Measurements from ENCODE around the gene PLCD3.

The PLCD3 gene

DNA sequence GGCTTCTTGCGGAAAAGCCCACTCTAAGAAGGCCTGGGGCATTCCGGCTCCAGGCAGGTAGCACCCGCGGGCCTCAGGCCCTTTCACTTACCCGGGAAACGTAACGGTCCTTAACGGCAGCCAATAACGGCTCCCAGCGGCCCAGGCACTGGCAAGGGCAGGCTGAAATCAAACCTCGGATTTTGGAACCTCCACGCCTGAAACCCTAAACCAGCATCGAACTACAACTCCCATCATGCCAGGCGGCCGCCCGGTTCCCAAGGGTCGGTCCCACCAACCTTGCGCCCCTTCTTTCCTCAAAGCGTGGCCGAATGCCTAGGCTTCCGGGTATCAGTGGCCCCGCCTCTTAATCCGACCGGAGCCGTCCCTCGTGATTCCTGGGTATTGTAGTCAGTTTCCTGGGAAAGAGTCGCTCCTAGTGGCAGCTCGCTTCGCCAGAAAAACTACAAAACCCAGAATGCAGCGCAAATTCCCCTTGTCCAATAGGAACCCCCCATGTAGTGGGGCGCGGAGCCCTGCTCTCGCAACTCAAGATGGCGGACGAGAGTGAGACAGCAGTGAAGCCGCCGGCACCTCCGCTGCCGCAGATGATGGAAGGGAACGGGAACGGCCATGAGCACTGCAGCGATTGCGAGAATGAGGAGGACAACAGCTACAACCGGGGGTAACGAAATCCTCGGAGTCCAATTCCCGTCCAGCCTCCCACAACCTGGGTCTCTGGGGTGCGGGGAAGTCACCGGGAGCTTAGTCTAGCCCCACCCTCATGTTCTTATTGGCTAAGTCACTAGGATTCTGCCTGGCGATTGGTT is 71.3 kb downstream of the PLCD3 start, which contains the start of gene NMT1:
Gene NMT1, plus strand, starts transcription at position 521 of the 809 bp plus-strand sequence. Its CDS starts 13 bp downstream, at position 534.
- DNase-seq, result peak; percentile 100

DNA sequence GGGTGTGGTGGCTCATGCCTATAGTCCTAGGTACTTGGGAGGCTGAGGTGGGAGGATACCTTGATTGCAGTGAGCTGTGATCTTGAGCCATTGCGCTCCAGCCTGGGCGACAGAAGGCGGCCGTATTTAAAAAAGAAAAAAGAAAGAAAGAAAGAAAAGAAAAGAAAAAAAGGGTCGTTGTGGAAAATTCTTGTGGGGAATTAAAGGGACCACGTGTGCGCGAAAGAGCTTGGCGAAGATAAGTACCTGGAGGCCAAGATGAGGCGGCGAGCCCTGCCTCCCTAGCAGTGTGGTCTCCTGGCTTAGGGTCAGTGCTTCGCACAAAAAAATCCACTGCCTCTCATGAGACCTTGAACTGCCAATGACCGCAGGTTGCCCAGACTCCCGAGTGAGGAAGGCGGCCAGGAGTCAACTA is 71.9 kb downstream of the PLCD3 start:
- DNase-seq, result no peak

Measured in NCI-H526 treated with DMSO at 0.1 percent for 48 hours (cell line).